Stimulated activated naive CD8-positive, alpha-beta T cell treated with anti-CD3 and anti-CD28 coated beads, Interleukin-15, Interleukin-2, amounts not matched to agents 100 ng/mL and 50 ng/mL, for 24 hours (primary cell): ENCODE measurements around the gene PCNT.

Experiments
- H3K27ac Mint-ChIP-seq: one replicate; pipeline ENCODE4 v1.8.0; 2021; ENCODE audit warnings: mild to moderate bottlenecking, mixed read lengths
- H3K27me3 Mint-ChIP-seq: one replicate; pipeline ENCODE4 v1.8.0; 2021; ENCODE audit warnings: mixed read lengths
- H3K36me3 Mint-ChIP-seq: one replicate; pipeline ENCODE4 v1.8.0; 2021; ENCODE audit warnings: low read depth, mixed read lengths
- H3K4me1 Mint-ChIP-seq: one replicate; pipeline ENCODE4 v1.8.0; 2021; ENCODE audit warnings: low read depth, mixed read lengths
- H3K4me3 Mint-ChIP-seq: one replicate; pipeline ENCODE4 v1.8.0; 2021; ENCODE audit warnings: mild to moderate bottlenecking, mixed read lengths
- H3K9me3 Mint-ChIP-seq: one replicate; pipeline ENCODE4 v1.8.0; 2021; ENCODE audit warnings: mixed read lengths

The PCNT gene

DNA sequence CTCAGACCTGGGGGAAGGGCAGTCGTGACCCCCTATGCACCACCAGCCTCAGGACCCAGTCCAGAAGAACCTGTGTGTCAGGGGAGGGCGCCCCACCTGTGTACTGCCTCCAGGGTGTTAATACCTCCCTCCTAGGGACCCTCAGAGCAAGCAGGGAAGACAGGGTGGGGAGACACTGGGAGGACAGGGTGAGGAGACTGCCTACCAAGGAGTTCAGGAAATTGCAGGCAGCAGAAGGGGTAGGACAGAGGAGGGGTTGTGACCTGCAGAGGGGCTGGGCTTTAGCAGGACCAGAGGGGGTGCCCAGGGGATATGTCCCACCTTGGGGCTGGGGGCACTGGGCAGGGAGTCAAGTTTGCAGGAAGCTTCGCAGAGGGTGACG lies 5.5 kb upstream of the PCNT start:
- Mint-ChIP-seq H3K4me3 (no peak overlapping the region), H3K9me3 (no peaks in the 10 kb centered on the region), H3K4me1 (peaks cover 23% of the 10 kb centered on the region), H3K36me3 (peaks cover 28% of the 10 kb centered on the region), H3K27me3 (no peaks in the 10 kb centered on the region), H3K27ac (no peak overlapping the region)

GRCh38 chr21:46319186-46319585 lies 4.8 kb upstream of the PCNT start:
- H3K27me3 Mint-ChIP-seq, result no peaks in the 10 kb centered on the region
- H3K27ac Mint-ChIP-seq, result no peak overlapping the region
- peaks cover 28% of the 10 kb centered on the region for H3K36me3 Mint-ChIP-seq
- H3K4me3 Mint-ChIP-seq, result no peak overlapping the region
- H3K9me3 Mint-ChIP-seq, result no peaks in the 10 kb centered on the region
- H3K4me1 Mint-ChIP-seq, result peaks cover 23% of the 10 kb centered on the region

DNA sequence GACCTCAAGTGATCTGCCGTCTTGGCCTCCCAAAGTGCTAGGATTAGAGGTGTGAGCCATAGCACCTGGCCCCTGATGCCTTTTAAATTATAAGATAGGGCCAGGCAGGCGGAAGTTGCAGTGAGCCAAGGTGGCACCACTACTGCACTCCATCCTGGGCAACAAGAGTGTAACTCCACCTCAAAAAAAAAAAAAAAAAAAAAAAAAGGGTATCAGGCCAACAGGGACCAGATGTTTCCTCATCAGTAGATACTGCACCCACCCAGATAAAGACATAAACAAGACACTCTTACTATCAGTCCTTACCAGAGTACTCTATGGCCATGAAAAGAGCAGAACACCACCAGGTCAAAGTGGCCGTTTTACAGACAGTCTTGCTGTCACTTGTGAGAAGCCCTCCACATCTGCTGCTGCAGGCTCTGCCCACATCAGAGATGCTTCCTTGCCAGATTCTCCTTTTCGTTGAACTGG lies 3.6 kb upstream of the PCNT start:
- no peaks in the 10 kb centered on the region for H3K27me3 Mint-ChIP-seq

GRCh38 chr21:46322351-46323226 lies 1.4 kb upstream of the PCNT start:
- Mint-ChIP-seq H3K4me1 (peaks cover 36% of the 10 kb centered on the region), H3K27me3 (no peaks in the 10 kb centered on the region), H3K36me3 (peaks cover 39% of the 10 kb centered on the region), H3K27ac (peak overlapping the region; percentile 95), H3K4me3 (peak overlapping the region; percentile 95), H3K9me3 (no peaks in the 10 kb centered on the region)

More for the DNA sequence above, 3.6 kb upstream of the PCNT start:
- Mint-ChIP-seq H3K27ac (no peak overlapping the region), H3K36me3 (peaks cover 28% of the 10 kb centered on the region), H3K4me3 (peak overlapping the region; percentile 49), H3K4me1 (peaks cover 24% of the 10 kb centered on the region), H3K9me3 (no peaks in the 10 kb centered on the region)

- Mint-ChIP-seq H3K27me3 (no peaks in the 10 kb centered on the region), H3K36me3 (peaks cover 46% of the 10 kb centered on the region), H3K4me3 (peak overlapping the region; percentile 95), H3K27ac (peak overlapping the region; percentile 95), H3K4me1 (peaks cover 36% of the 10 kb centered on the region), H3K9me3 (no peaks in the 10 kb centered on the region)
These were observed 688 bp upstream of the PCNT start for GRCh38 chr21:46323227-46323709.

GRCh38 chr21:46324390-46325072 lies 575 bp downstream of the PCNT start:
- H3K4me1 Mint-ChIP-seq, result peaks cover 36% of the 10 kb centered on the region

DNA sequence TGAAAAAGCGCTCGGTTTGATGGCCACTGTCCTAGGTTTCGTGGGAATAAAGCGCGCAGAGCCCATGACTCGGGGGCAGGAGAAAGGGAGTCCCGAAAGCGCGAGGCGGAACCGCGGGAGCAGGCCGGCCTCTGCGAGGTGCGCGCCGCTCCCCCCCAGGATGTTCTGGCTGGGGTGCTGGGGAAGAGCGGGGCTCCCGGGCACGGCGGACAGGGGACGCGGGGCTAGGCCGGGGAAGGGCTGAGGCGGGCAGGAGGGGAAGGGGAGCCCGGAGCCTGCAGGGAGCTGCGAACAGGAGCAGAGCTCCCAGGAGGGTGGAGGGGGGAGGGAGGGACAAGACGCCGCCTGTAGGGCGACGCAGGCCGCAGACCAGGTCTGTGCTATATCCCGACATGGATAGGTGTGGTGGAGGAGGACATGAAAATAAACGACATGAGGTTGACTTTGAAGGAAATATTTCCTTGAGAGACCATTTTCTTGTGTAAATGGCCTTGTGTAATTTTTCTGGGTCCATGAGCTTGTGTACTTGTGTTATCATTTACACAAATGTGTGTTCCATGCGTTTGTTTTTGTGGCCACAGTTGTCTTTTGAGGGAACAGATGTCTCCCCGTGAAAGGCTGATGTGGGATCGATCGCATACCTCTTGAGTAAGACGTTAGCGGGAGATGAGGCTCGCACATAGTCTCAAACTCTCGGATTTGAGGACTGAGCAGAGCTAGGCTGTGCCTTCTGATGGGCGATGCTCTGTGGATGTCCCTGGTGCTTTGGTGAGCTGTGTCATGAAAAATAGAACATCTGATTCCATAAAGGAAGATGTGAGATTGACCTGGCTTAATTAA lies 1.3 kb downstream of the PCNT start:
- Mint-ChIP-seq H3K9me3 (no peaks in the 10 kb centered on the region), H3K4me3 (peak overlapping the region; percentile 82), H3K4me1 (peaks cover 33% of the 10 kb centered on the region), H3K27ac (peak overlapping the region; percentile 36), H3K27me3 (no peaks in the 10 kb centered on the region), H3K36me3 (peaks cover 60% of the 10 kb centered on the region)

More at GRCh38 chr21:46324390-46325072, 575 bp downstream of the PCNT start:
- Mint-ChIP-seq H3K9me3 (no peaks in the 10 kb centered on the region), H3K27me3 (no peaks in the 10 kb centered on the region), H3K36me3 (peaks cover 53% of the 10 kb centered on the region), H3K27ac (no peak overlapping the region), H3K4me3 (peak overlapping the region; percentile 95)

DNA sequence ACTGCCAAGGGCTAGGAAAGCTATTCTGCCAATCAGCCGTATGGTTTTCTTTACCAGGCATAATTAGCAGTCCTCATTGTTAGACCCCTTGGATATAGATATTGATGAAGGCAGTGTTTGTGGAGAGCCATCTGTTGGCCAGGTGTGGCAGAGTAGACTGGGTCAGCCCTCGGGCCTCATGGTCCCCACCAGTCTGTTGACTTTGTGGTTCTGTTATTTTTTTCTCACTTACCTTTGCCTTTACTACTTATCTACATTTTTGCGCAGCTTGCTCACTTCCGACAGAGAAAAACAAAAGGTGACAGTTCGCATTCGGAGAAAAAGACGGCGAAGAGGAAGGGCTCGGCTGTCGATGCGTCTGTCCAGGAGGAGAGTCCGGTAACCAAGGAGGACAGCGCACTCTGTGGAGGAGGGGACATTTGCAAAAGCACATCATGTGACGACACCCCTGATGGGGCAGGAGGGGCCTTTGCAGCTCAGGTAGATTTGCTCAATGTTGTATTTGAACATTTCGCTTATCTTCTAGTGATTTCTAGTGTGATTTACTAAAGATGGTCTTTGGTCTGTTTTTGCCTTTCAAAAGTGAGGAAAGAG lies 2.3 kb downstream of the PCNT start:
- Mint-ChIP-seq H3K27ac (no peak overlapping the region), H3K4me1 (peaks cover 25% of the 10 kb centered on the region), H3K36me3 (peaks cover 60% of the 10 kb centered on the region), H3K27me3 (no peaks in the 10 kb centered on the region), H3K4me3 (peak overlapping the region; percentile 82), H3K9me3 (no peaks in the 10 kb centered on the region)

GRCh38 chr21:46327711-46328110 lies 3.8 kb downstream of the PCNT start:
- no peak overlapping the region for H3K27ac Mint-ChIP-seq
- H3K4me1 Mint-ChIP-seq, result peaks cover 13% of the 10 kb centered on the region
- H3K27me3 Mint-ChIP-seq, result no peaks in the 10 kb centered on the region
- no peak overlapping the region for H3K4me3 Mint-ChIP-seq
- no peaks in the 10 kb centered on the region for H3K9me3 Mint-ChIP-seq
- peaks cover 61% of the 10 kb centered on the region for H3K36me3 Mint-ChIP-seq

DNA sequence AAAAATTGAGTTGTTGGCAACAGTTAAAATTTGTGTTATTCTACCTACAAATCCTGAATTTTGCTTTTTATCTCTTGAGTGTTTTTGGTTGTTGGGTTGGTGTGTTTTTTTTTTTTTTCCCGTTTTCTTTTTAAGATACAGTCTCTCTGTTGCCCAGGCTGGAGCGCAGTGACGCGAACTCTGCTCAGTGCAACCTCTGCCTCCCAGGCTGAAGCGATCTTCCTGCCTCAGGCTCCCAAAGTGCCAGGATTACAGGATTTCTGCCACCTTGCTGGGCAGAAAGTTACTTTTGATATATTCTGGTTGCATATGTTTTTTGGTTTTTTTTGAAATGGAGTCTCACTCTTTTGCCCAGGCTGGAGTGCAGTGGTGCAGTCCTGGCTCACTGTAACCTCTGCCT lies 4.2 kb downstream of the PCNT start:
- Mint-ChIP-seq H3K36me3 (peaks cover 58% of the 10 kb centered on the region), H3K27me3 (no peaks in the 10 kb centered on the region), H3K4me3 (no peak overlapping the region), H3K27ac (no peak overlapping the region), H3K9me3 (no peaks in the 10 kb centered on the region), H3K4me1 (peaks cover 13% of the 10 kb centered on the region)

GRCh38 chr21:46329796-46330195 lies 5.8 kb downstream of the PCNT start:
- Mint-ChIP-seq H3K9me3 (no peaks in the 10 kb centered on the region), H3K4me1 (peaks cover 13% of the 10 kb centered on the region), H3K36me3 (peaks cover 57% of the 10 kb centered on the region), H3K27ac (no peak overlapping the region), H3K27me3 (no peaks in the 10 kb centered on the region), H3K4me3 (no peak overlapping the region)

GRCh38 chr21:46334351-46335140 lies 10.6 kb downstream of the PCNT start:
- Mint-ChIP-seq H3K4me1 (no peaks in the 10 kb centered on the region), H3K27me3 (no peaks in the 10 kb centered on the region), H3K36me3 (peaks cover 56% of the 10 kb centered on the region), H3K9me3 (no peaks in the 10 kb centered on the region), H3K27ac (no peak overlapping the region), H3K4me3 (no peak overlapping the region)

GRCh38 chr21:46336603-46337002 lies 12.6 kb downstream of the PCNT start:
- Mint-ChIP-seq H3K4me3 (no peak overlapping the region), H3K27me3 (no peaks in the 10 kb centered on the region), H3K9me3 (no peaks in the 10 kb centered on the region), H3K27ac (no peak overlapping the region), H3K4me1 (no peaks in the 10 kb centered on the region), H3K36me3 (peaks cover 52% of the 10 kb centered on the region)

DNA sequence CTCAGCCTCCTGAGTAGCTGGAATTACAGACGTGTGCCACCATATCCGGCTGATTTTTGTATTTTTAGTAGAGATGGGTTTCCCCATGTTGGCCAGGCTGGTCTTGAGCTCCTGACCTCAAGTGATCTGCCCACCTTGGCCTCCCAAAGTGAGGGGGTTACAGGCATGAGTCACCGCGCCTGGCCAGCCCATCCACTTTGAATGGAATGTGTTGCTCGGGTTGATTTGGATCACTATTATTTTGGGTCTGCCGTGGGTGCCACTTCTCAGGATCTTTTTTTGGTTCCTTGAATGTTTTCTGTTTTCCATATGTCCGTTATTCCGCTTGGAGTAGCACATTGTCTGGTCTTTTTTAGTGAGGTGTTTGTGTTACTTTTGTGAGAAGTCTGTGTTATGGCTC lies 17.0 kb downstream of the PCNT start:
- H3K4me1 Mint-ChIP-seq, result no peaks in the 10 kb centered on the region
- no peaks in the 10 kb centered on the region for H3K9me3 Mint-ChIP-seq
- H3K36me3 Mint-ChIP-seq, result peaks cover 56% of the 10 kb centered on the region
- no peak overlapping the region for H3K4me3 Mint-ChIP-seq
- no peaks in the 10 kb centered on the region for H3K27me3 Mint-ChIP-seq
- no peak overlapping the region for H3K27ac Mint-ChIP-seq
